ENCODE measurements around the gene ADGRA1.
"Not testable (repeated sequence)": the region's sequence is repeated elsewhere in the genome, so short reads cannot be mapped to it uniquely, and the experiment has no call there.

Gene ADGRA1

DNA sequence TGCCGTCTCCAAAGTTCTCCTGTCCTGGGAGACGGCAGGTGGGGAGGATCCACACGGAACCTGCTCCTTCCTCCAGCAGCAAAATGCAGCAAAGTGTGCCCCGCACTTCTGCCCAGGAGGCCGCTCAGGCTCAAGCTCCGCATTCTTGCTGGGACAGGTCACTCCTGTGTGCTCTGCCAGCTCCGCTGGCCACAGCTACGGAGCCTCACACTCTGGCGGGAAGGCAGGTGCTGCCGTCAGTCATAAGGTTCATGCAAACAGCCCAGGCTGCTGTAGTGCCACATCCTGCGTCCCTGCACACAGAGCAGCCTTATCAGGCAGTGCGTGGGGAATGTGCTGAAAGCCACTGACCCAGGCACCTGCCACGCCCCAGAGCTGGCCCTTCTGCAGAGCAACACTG is 22.4 kb downstream of the ADGRA1 start:
- Histone ChIP-seq H2BK12ac (ENCODE audit: low read length in 2 of 2) (no peak overlapping the region), H3K23ac (ENCODE audit: low read length in 2 of 2) (no peak overlapping the region), H3K79me1 (replicated peaks; ENCODE audit: low read length, poor library complexity, severe bottlenecking) (no peaks in the 10 kb centered on the region), H3K27ac (ENCODE audit: low read length, poor library complexity, severe bottlenecking) (no peak overlapping the region), H3K4me2 (ENCODE audit: low read length, poor library complexity, severe bottlenecking) (no peak overlapping the region), H3K18ac (ENCODE audit: low read depth in 1 of 2, low read length in 2 of 2) (no peak overlapping the region), H3K9ac (ENCODE audit: low read length) (no peak overlapping the region), H2AK5ac (ENCODE audit: low read length, severe bottlenecking) (no peak overlapping the region), H3K4ac (ENCODE audit: low read depth in 1 of 2, low read length in 2 of 2) (no peak overlapping the region), H2AFZ (ENCODE audit: low read depth, low read length) (no peak overlapping the region), H3K4me1 (ENCODE audit: control insufficient read depth, insufficient read depth, low read depth, low read length) (no peaks in the 10 kb centered on the region), H2BK120ac (ENCODE audit: low read depth, low read length) (no peak overlapping the region), H3K4me3 (ENCODE audit: insufficient read depth in 1 of 2, low read depth in 1 of 2, low read length in 2 of 2) (no peak overlapping the region), H2BK5ac (ENCODE audit: low read depth, low read length, poor library complexity, severe bottlenecking) (no peak overlapping the region), H3K36me3 (ENCODE audit: control insufficient read depth in 1 of 2, insufficient read depth in 2 of 2, low read depth in 1 of 2, low read length in 2 of 2) (no peaks in the 10 kb centered on the region), H2BK15ac (ENCODE audit: low read depth, poor library complexity, severe bottlenecking) (no peak overlapping the region), H4K8ac (ENCODE audit: low read length) (no peak overlapping the region), H4K91ac (ENCODE audit: low read length) (no peak overlapping the region), H3K14ac (ENCODE audit: low read length in 2 of 2) (no peak overlapping the region), H3K9me3 (ENCODE audit: control insufficient read depth, low read length) (peaks cover 21% of the 10 kb centered on the region), H3K27me3 (ENCODE audit: control insufficient read depth in 1 of 2, insufficient read depth in 1 of 2, low read length in 2 of 2) (peaks cover 0 to 22% of the 10 kb centered on the region in 2 experiments)
- no peak for DNase-seq
- WGBS, result 84% methylated on average over 13 of the region's 13 CpGs

DNA sequence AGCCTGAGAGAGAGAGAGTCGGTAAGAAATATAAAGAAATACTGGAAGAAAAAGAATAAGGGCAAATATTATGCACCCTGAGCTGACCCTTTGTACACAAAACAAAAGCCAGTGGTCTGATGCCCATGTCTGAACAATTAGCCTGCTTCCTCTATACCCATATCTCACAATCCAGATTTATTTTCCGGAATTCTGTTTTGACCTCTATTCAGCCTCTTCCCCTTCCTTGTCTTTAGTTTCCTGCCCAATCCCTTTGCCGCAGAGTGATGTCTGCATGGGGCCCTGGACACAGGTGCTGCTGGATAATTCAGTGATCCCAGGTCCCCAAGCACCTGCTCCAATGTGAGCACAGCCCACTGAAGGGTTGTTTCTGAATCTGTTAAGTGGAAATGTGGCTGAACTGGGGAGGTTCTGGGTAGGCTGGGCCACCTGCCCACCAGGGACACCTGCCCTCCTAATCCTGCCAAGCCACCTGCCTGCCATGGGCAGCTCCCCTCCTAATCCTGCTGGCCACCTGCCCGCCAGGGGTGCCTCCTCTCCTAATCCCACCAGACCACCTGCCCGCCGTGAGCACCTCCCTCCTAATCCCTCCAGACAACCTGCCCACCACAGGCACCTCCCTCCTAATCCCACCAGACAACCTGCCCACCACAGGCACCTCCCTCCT is 23.0 kb downstream of the ADGRA1 start:
- H3K4me3 ChIP-seq (ENCODE audit: insufficient read depth in 1 of 2, low read depth in 1 of 2, low read length in 2 of 2), result no peak overlapping the region
- no peak overlapping the region for H3K9ac ChIP-seq (ENCODE audit: low read length)
- DNase-seq, result no peak
- no peak overlapping the region for H2AK5ac ChIP-seq (ENCODE audit: low read length, severe bottlenecking)
- H2AFZ ChIP-seq (ENCODE audit: low read depth, low read length), result no peak overlapping the region
- no peak overlapping the region for H2BK15ac ChIP-seq (ENCODE audit: low read depth, poor library complexity, severe bottlenecking)
- no peak overlapping the region for H3K4me2 ChIP-seq (ENCODE audit: low read length, poor library complexity, severe bottlenecking)
- no peak overlapping the region for H3K27ac ChIP-seq (ENCODE audit: low read length, poor library complexity, severe bottlenecking)
- no peak overlapping the region for H4K91ac ChIP-seq (ENCODE audit: low read length)
- H3K4me1 ChIP-seq (ENCODE audit: control insufficient read depth, insufficient read depth, low read depth, low read length), result no peaks in the 10 kb centered on the region
- H3K14ac ChIP-seq (ENCODE audit: low read length in 2 of 2), result no peak overlapping the region
- no peak overlapping the region for H4K8ac ChIP-seq (ENCODE audit: low read length)
- H2BK5ac ChIP-seq (ENCODE audit: low read depth, low read length, poor library complexity, severe bottlenecking), result no peak overlapping the region
- no peaks in the 10 kb centered on the region for H3K79me1 ChIP-seq (replicated peaks; ENCODE audit: low read length, poor library complexity, severe bottlenecking)
- no peak overlapping the region for H2BK12ac ChIP-seq (ENCODE audit: low read length in 2 of 2)
- H2BK120ac ChIP-seq (ENCODE audit: low read depth, low read length), result no peak overlapping the region
- 96% methylated on average over 3 of the region's 6 CpGs for WGBS
- H3K27me3 ChIP-seq (ENCODE audit: control insufficient read depth in 1 of 2, insufficient read depth in 1 of 2, low read length in 2 of 2), result peaks cover 0 to 16% of the 10 kb centered on the region in 2 experiments
- no peak overlapping the region for H3K23ac ChIP-seq (ENCODE audit: low read length in 2 of 2)
- H3K36me3 ChIP-seq (ENCODE audit: control insufficient read depth in 1 of 2, insufficient read depth in 2 of 2, low read depth in 1 of 2, low read length in 2 of 2), result no peaks in the 10 kb centered on the region
- H3K9me3 ChIP-seq (ENCODE audit: control insufficient read depth, low read length), result peaks cover 21% of the 10 kb centered on the region
- no peak overlapping the region for H3K4ac ChIP-seq (ENCODE audit: low read depth in 1 of 2, low read length in 2 of 2)
- no peak overlapping the region for H3K18ac ChIP-seq (ENCODE audit: low read depth in 1 of 2, low read length in 2 of 2)

DNA sequence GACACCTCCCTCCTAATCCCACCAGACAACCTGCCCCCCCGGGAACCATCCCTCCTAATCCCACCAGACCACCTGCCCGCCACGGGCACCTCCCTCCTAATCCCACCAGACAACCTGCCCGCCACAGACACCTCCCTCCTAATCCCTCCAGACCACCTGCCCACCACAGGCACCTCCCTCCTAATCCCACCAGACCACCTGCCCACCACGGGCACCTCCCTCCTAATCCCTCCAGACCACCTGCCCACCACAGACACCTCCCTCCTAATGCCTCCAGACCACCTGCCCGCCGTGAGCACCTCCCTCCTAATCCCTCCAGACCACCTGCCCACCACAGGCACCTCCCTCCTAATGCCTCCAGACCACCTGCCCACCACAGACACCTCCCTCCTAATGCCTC is 23.9 kb downstream of the ADGRA1 start:
- not testable (repeated sequence) for H2AFZ ChIP-seq (ENCODE audit: low read depth, low read length); H2BK120ac ChIP-seq (ENCODE audit: low read depth, low read length); H3K36me3 ChIP-seq (ENCODE audit: control insufficient read depth in 1 of 2, insufficient read depth in 2 of 2, low read depth in 1 of 2, low read length in 2 of 2); H3K27ac ChIP-seq (ENCODE audit: low read length, poor library complexity, severe bottlenecking); H3K4me1 ChIP-seq (ENCODE audit: control insufficient read depth, insufficient read depth, low read depth, low read length); H3K9ac ChIP-seq (ENCODE audit: low read length); H3K4me3 ChIP-seq (ENCODE audit: insufficient read depth in 1 of 2, low read depth in 1 of 2, low read length in 2 of 2); H2AK5ac ChIP-seq (ENCODE audit: low read length, severe bottlenecking); H2BK15ac ChIP-seq (ENCODE audit: low read depth, poor library complexity, severe bottlenecking); H2BK5ac ChIP-seq (ENCODE audit: low read depth, low read length, poor library complexity, severe bottlenecking); H4K8ac ChIP-seq (ENCODE audit: low read length); H2BK12ac ChIP-seq (ENCODE audit: low read length in 2 of 2); H3K18ac ChIP-seq (ENCODE audit: low read depth in 1 of 2, low read length in 2 of 2); H3K79me1 ChIP-seq (replicated peaks; ENCODE audit: low read length, poor library complexity, severe bottlenecking); H4K91ac ChIP-seq (ENCODE audit: low read length); H3K4ac ChIP-seq (ENCODE audit: low read depth in 1 of 2, low read length in 2 of 2); DNase-seq; H3K4me2 ChIP-seq (ENCODE audit: low read length, poor library complexity, severe bottlenecking); H3K23ac ChIP-seq (ENCODE audit: low read length in 2 of 2); H3K14ac ChIP-seq (ENCODE audit: low read length in 2 of 2)
- H3K27me3 ChIP-seq (ENCODE audit: control insufficient read depth in 1 of 2, insufficient read depth in 1 of 2, low read length in 2 of 2), result peaks cover 0 to 15% of the 10 kb centered on the region in 2 experiments
- peaks cover 19% of the 10 kb centered on the region for H3K9me3 ChIP-seq (ENCODE audit: control insufficient read depth, low read length)
- WGBS, result 46% methylated on average over 4 of the region's 7 CpGs

DNA sequence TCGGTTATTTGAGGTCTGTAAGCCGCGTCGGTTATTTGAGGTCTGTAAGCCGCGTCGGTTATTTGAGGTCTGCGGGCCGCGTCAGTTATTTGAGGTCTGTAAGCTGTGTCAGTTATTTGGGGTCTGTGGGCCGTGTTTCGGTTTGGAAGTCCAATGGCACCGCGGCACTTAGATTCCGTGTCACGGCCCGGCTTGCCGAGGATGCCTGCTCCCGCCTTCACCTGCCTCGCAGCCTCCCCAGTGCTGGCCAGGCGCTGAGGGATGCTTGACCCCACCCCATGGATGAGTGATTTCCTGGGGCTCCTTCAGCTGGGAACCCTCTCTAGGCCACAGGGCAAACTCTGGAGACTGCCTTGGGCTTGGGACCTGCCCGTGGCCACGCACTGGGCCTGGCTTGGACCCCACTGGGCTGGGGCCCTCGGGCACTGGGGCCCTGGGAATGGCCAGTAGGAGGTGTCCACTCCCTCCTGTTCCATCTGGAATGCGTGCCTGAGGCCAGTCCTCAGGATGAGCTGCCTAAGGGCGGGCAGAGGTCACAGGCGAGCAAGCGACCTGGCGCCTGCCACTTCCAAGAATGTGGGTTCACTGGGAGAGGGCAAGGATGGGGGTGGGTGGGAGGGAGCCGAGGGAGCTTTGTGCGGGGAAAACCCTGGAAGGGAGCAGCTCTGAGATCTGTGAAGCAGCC is 25.6 kb downstream of the ADGRA1 start:
- H2AFZ ChIP-seq (ENCODE audit: low read depth, low read length), result no peak overlapping the region
- no peak overlapping the region for H4K91ac ChIP-seq (ENCODE audit: low read length)
- H2BK120ac ChIP-seq (ENCODE audit: low read depth, low read length), result no peak overlapping the region
- no peak overlapping the region for H3K23ac ChIP-seq (ENCODE audit: low read length in 2 of 2)
- no peak overlapping the region for H3K4me3 ChIP-seq (ENCODE audit: insufficient read depth in 1 of 2, low read depth in 1 of 2, low read length in 2 of 2)
- no peak overlapping the region for H3K4me2 ChIP-seq (ENCODE audit: low read length, poor library complexity, severe bottlenecking)
- WGBS, result 90% methylated on average over 31 of the region's 31 CpGs
- no peak overlapping the region for H3K4ac ChIP-seq (ENCODE audit: low read depth in 1 of 2, low read length in 2 of 2)
- H3K14ac ChIP-seq (ENCODE audit: low read length in 2 of 2), result no peak overlapping the region
- H3K27me3 ChIP-seq (ENCODE audit: control insufficient read depth in 1 of 2, insufficient read depth in 1 of 2, low read length in 2 of 2), result peaks cover 0 to 12% of the 10 kb centered on the region in 2 experiments
- H2BK5ac ChIP-seq (ENCODE audit: low read depth, low read length, poor library complexity, severe bottlenecking), result no peak overlapping the region
- H3K9ac ChIP-seq (ENCODE audit: low read length), result no peak overlapping the region
- no peak overlapping the region for H3K27ac ChIP-seq (ENCODE audit: low read length, poor library complexity, severe bottlenecking)
- peaks cover 7% of the 10 kb centered on the region for H3K9me3 ChIP-seq (ENCODE audit: control insufficient read depth, low read length)
- no peak overlapping the region for H3K18ac ChIP-seq (ENCODE audit: low read depth in 1 of 2, low read length in 2 of 2)
- no peaks in the 10 kb centered on the region for H3K79me1 ChIP-seq (replicated peaks; ENCODE audit: low read length, poor library complexity, severe bottlenecking)
- no peaks in the 10 kb centered on the region for H3K36me3 ChIP-seq (ENCODE audit: control insufficient read depth in 1 of 2, insufficient read depth in 2 of 2, low read depth in 1 of 2, low read length in 2 of 2)
- no peak overlapping the region for H2BK15ac ChIP-seq (ENCODE audit: low read depth, poor library complexity, severe bottlenecking)
- no peak overlapping the region for H4K8ac ChIP-seq (ENCODE audit: low read length)
- H2AK5ac ChIP-seq (ENCODE audit: low read length, severe bottlenecking), result no peak overlapping the region
- no peak for DNase-seq
- H2BK12ac ChIP-seq (ENCODE audit: low read length in 2 of 2), result no peak overlapping the region
- H3K4me1 ChIP-seq (ENCODE audit: control insufficient read depth, insufficient read depth, low read depth, low read length), result no peaks in the 10 kb centered on the region

Measured in mesenchymal stem cell (in vitro differentiated cells and primary cell).